Measurements from ENCODE around the gene QKI. TPM values are rescaled to one million over a fixed set of nuclear protein-coding genes. Genes with fewer than 3 reads are reported as not detected.

The QKI gene
- total and polyA plus RNA-seq, 2 experiments from 2014 or later, result 38.0 to 92.5 TPM

GRCh38 chr6:163463180-163463579 lies 48.7 kb downstream of the QKI start:
- no peaks in the 10 kb centered on the region for H3K9me2 ChIP-seq (replicated peaks; ENCODE audit: insufficient read depth)
- H3K4me3 ChIP-seq, result no peak overlapping the region
- 97% methylated on average over 5 of the region's 5 CpGs for WGBS (ENCODE audit: low lambda C conversion rate, missing lambda C conversion rate)
- H2AFZ ChIP-seq, result no peak overlapping the region
- H3K4me2 ChIP-seq, result no peak overlapping the region
- peaks cover 3% of the 10 kb centered on the region for H4K20me1 ChIP-seq (ENCODE audit: insufficient read depth, poor library complexity, severe bottlenecking)
- H3K36me3 ChIP-seq (replicated peaks; ENCODE audit: insufficient read depth, low read depth), result no peaks in the 10 kb centered on the region
- no peak for DNase-seq (ENCODE audit: low spot score)
- no peaks in the 10 kb centered on the region for H3K9me3 ChIP-seq (ENCODE audit: low read depth)
- H3K27me3 ChIP-seq, result no peaks in the 10 kb centered on the region
- H3K79me2 ChIP-seq, result peaks cover 91% of the 10 kb centered on the region
- no peak overlapping the region for H3K27ac ChIP-seq
- TF ChIP-seq EZH2phosphoT487 (IDR thresholded peaks at IDR 0.05; ENCODE audit: low read depth, severe bottlenecking, unreplicated experiment), result no peak
- no peak for TF ChIP-seq EZH2 (IDR thresholded peaks at IDR 0.05; ENCODE audit: borderline replicate concordance)
- no peak for TF ChIP-seq CTCF (IDR thresholded peaks at IDR 0.05; ENCODE audit: poor library complexity)
- H3K4me1 ChIP-seq (ENCODE audit: insufficient read depth), result no peaks in the 10 kb centered on the region

GRCh38 chr6:163463795-163464194 lies 49.3 kb downstream of the QKI start:
- H4K20me1 ChIP-seq (ENCODE audit: insufficient read depth, poor library complexity, severe bottlenecking), result no peaks in the 10 kb centered on the region
- peaks cover 92% of the 10 kb centered on the region for H3K79me2 ChIP-seq
- no peaks in the 10 kb centered on the region for H3K9me2 ChIP-seq (replicated peaks; ENCODE audit: insufficient read depth)
- H3K27ac ChIP-seq, result no peak overlapping the region
- no peak overlapping the region for H2AFZ ChIP-seq
- no peaks in the 10 kb centered on the region for H3K27me3 ChIP-seq
- 100% methylated on average over 1 of the region's 1 CpG for WGBS (ENCODE audit: low lambda C conversion rate, missing lambda C conversion rate)
- TF ChIP-seq EZH2 (IDR thresholded peaks at IDR 0.05; ENCODE audit: borderline replicate concordance) (no peak), CTCF (IDR thresholded peaks at IDR 0.05; ENCODE audit: poor library complexity) (no peak), EZH2phosphoT487 (IDR thresholded peaks at IDR 0.05; ENCODE audit: low read depth, severe bottlenecking, unreplicated experiment) (no peak)
- no peak overlapping the region for H3K4me3 ChIP-seq
- H3K9me3 ChIP-seq (ENCODE audit: low read depth), result no peaks in the 10 kb centered on the region
- no peak overlapping the region for H3K4me2 ChIP-seq
- DNase-seq (ENCODE audit: low spot score), result no peak
- H3K4me1 ChIP-seq (ENCODE audit: insufficient read depth), result no peaks in the 10 kb centered on the region
- no peaks in the 10 kb centered on the region for H3K36me3 ChIP-seq (replicated peaks; ENCODE audit: insufficient read depth, low read depth)

GRCh38 chr6:163466839-163467390 lies 52.4 kb downstream of the QKI start:
- Histone ChIP-seq H3K79me2 (peaks cover 92% of the 10 kb centered on the region), H3K9me2 (replicated peaks; ENCODE audit: insufficient read depth) (no peaks in the 10 kb centered on the region), H3K9me3 (ENCODE audit: low read depth) (peaks cover 13% of the 10 kb centered on the region), H3K36me3 (replicated peaks; ENCODE audit: insufficient read depth, low read depth) (no peaks in the 10 kb centered on the region), H2AFZ (no peak overlapping the region), H3K27me3 (no peaks in the 10 kb centered on the region), H3K4me2 (no peak overlapping the region), H4K20me1 (ENCODE audit: insufficient read depth, poor library complexity, severe bottlenecking) (no peaks in the 10 kb centered on the region), H3K4me3 (no peak overlapping the region), H3K4me1 (ENCODE audit: insufficient read depth) (no peaks in the 10 kb centered on the region), H3K27ac (no peak overlapping the region)
- WGBS (ENCODE audit: low lambda C conversion rate, missing lambda C conversion rate), result 98% methylated on average over 3 of the region's 3 CpGs
- TF ChIP-seq CTCF (IDR thresholded peaks at IDR 0.05; ENCODE audit: poor library complexity), result no peak
- no peak for DNase-seq (ENCODE audit: low spot score)

- H3K4me1 ChIP-seq (ENCODE audit: insufficient read depth), result no peaks in the 10 kb centered on the region
- WGBS (ENCODE audit: low lambda C conversion rate, missing lambda C conversion rate), result 92% methylated on average over 3 of the region's 3 CpGs
- H2AFZ ChIP-seq, result no peak overlapping the region
- H3K9me2 ChIP-seq (replicated peaks; ENCODE audit: insufficient read depth), result no peaks in the 10 kb centered on the region
- H3K4me2 ChIP-seq, result no peak overlapping the region
- no peak for DNase-seq (ENCODE audit: low spot score)
- no peaks in the 10 kb centered on the region for H4K20me1 ChIP-seq (ENCODE audit: insufficient read depth, poor library complexity, severe bottlenecking)
- no peak overlapping the region for H3K4me3 ChIP-seq
- no peaks in the 10 kb centered on the region for H3K36me3 ChIP-seq (replicated peaks; ENCODE audit: insufficient read depth, low read depth)
- no peak for TF ChIP-seq EZH2 (IDR thresholded peaks at IDR 0.05; ENCODE audit: borderline replicate concordance)
- no peak for TF ChIP-seq CTCF (IDR thresholded peaks at IDR 0.05; ENCODE audit: poor library complexity)
- no peak for TF ChIP-seq EZH2phosphoT487 (IDR thresholded peaks at IDR 0.05; ENCODE audit: low read depth, severe bottlenecking, unreplicated experiment)
- peaks cover 92% of the 10 kb centered on the region for H3K79me2 ChIP-seq
- no peak overlapping the region for H3K27ac ChIP-seq
- no peaks in the 10 kb centered on the region for H3K27me3 ChIP-seq
- peaks cover 13% of the 10 kb centered on the region for H3K9me3 ChIP-seq (ENCODE audit: low read depth)
Observed at GRCh38 chr6:163468738-163469137, 54.2 kb downstream of the QKI start.

Data from hepatocyte (in vitro differentiated cells).